SK-N-MC (cell line): ENCODE data around the gene NGF.

Experiments
- EZH2 ChIP-seq: fragments of 200-600 bp; sonication (generic); IDR thresholded peaks from one replicate; pipeline ENCODE4 v1.6.1; 2017; ENCODE audit warnings: antibody characterized with exemption
- POLR2AphosphoS5 ChIP-seq: IDR thresholded peaks from 2 replicates; pipeline ENCODE4 v1.6.1; 2012; ENCODE audit warnings: mild to moderate bottlenecking, low read depth, low read length, borderline replicate concordance

DNA sequence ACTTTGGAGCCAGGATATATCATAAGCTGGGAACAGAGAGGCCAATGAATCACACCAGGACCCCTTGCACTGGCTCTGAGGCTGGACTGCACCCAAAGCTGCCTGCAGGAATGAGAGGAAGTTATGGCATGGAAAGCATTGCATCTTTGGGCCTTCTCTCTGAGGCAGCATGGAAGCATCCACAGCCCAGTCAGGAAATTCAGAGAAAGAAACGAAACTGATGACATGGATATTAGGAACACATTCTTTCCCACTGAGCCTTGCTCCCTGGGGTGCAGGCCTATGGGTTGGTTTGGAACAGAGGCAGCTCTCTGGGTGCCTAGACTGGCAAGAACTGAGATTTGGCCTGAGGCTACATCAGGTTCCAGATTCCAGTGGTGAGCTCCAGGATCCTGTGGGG is 98.6 kb downstream of the NGF start:
- TF ChIP-seq POLR2AphosphoS5 (no peak), EZH2 (no peak)
